HG03439 (cell line): Measurements from ENCODE around the gene C1D.
"Not testable (repeated sequence)": the region's sequence is repeated elsewhere in the genome, so short reads cannot be mapped to it uniquely, and the experiment has no call there.

Experiments
- ATAC-seq: cut with Tn5 transposase; IDR thresholded peaks from one replicate; pipeline ENCODE4 v1.9.1; 2021; ENCODE audit warnings: mild to moderate bottlenecking, moderate library complexity; ENCODE audit not compliant: unreplicated experiment

Gene C1D

GRCh38 chr2:68062680-68063387, at the start of gene C1D:
TSS of gene C1D (minus strand) at chr2:68063004. CDS start at chr2:68047310, 15,694 bp downstream.
- peak; percentile 99 for ATAC-seq

GRCh38 chr2:68110102-68110501, 47.3 kb upstream of the C1D start:
- ATAC-seq: peak; percentile 83

GRCh38 chr2:68108120-68108519, 45.3 kb upstream of the C1D start:
- ATAC-seq: no peak

- no peak for ATAC-seq
Measured at GRCh38 chr2:68107475-68107874, 44.7 kb upstream of the C1D start.

GRCh38 chr2:68104111-68104835, 41.5 kb upstream of the C1D start:
- ATAC-seq: no peak

- no peak for ATAC-seq
Measured at GRCh38 chr2:68103709-68104055, 40.9 kb upstream of the C1D start.

- ATAC-seq: no peak
Measured at GRCh38 chr2:68103030-68103708, 40.4 kb upstream of the C1D start.

GRCh38 chr2:68100189-68100588, 37.4 kb upstream of the C1D start:
- no peak for ATAC-seq

- no peak for ATAC-seq
Measured at GRCh38 chr2:68099260-68099659, 36.5 kb upstream of the C1D start.

GRCh38 chr2:68098291-68098797, 35.5 kb upstream of the C1D start:
- no peak for ATAC-seq

- no peak for ATAC-seq
Measured at GRCh38 chr2:68094111-68094510, 31.3 kb upstream of the C1D start.

- no peak for ATAC-seq
Measured at GRCh38 chr2:68093634-68094033, 30.8 kb upstream of the C1D start.

- no peak for ATAC-seq
Measured at GRCh38 chr2:68091439-68092034, 28.7 kb upstream of the C1D start.

GRCh38 chr2:68089961-68090360, 27.2 kb upstream of the C1D start:
- no peak for ATAC-seq

GRCh38 chr2:68088940-68089339, 26.1 kb upstream of the C1D start:
- ATAC-seq: no peak

GRCh38 chr2:68086166-68086565, 23.4 kb upstream of the C1D start:
- ATAC-seq: no peak

- no peak for ATAC-seq
Measured at GRCh38 chr2:68083346-68083745, 20.5 kb upstream of the C1D start.

GRCh38 chr2:68074050-68074449, 11.2 kb upstream of the C1D start:
- ATAC-seq: no peak

- not testable (repeated sequence) for ATAC-seq
Measured at GRCh38 chr2:68063797-68064646, 1.2 kb upstream of the C1D start.

GRCh38 chr2:68060652-68061051, 2.2 kb downstream of the C1D start:
- ATAC-seq: no peak
